HCT116 (cell line): Measurements from ENCODE around the gene TAT. TPM values are rescaled to one million over a fixed set of nuclear protein-coding genes. Genes with fewer than 3 reads are reported as not detected.
"Not testable (repeated sequence)": the region's sequence is repeated elsewhere in the genome, so short reads cannot be mapped to it uniquely, and the experiment has no call there.

Experiments used
- ATAC-seq: fragments of 200-7000 bp; cut with Tn5 transposase; 2 replicates; pipeline ENCODE4 v1.9.1; 2020; ENCODE audit warnings: mild to moderate bottlenecking, moderate library complexity
- BruUV-seq: library from RNA; stranded (reverse); fragments of 400-500 nt; replicated peaks from 2 replicates; lab custom pipeline; 2021; lab: Mats Ljungman, UMichigan
- CTCF ChIA-PET: fragments of 300-600 bp; sonication (Branson Sonifier 250); formaldehyde crosslinking; loops from one replicate; lab custom pipeline; 2021; ENCODE audit warnings: antibody characterized with exemption; lab: Charles Lee
- POLR2A ChIA-PET: fragments of 300-600, 350-600 bp; sonication (Branson Sonifier 250); formaldehyde crosslinking; loops from one replicate; lab custom pipeline; 2021; ENCODE audit warnings: antibody characterized with exemption; lab: Charles Lee
- RAD21 ChIA-PET, 2 experiments: fragments of 300-600 bp; sonication (Branson Sonifier 250); formaldehyde crosslinking; loops; one replicate each; lab custom pipeline; 2023; ENCODE audit warnings: low total read pairs in 2 of 2; ENCODE audit not compliant: uncharacterized antibody in 2 of 2, unreplicated experiment in 2 of 2, low non-redundant PET in 1 of 2; lab: Charles Lee
- DNase-seq: peaks from one replicate; pipeline ENCODE4 v3.0.0-alpha.2; 2010; ENCODE audit warnings: low read depth, low spot score
- H2AFZ ChIP-seq: fragments of 200-600 bp; shearing (Covaris generic), sonication (generic); 2 replicates; pipeline ENCODE4 v1.6.1; 2017; ENCODE audit warnings: low read depth, mixed run types, mixed read lengths, antibody characterized with exemption, low read length; ENCODE audit not compliant: poor library complexity, severe bottlenecking
- H3K27ac ChIP-seq: 2 replicates; pipeline ENCODE4 v1.5.1; 2012; ENCODE audit warnings: low read depth, low read length
- H3K27me3 ChIP-seq: fragments of 200-600 bp; sonication (generic); 2 replicates; pipeline ENCODE4 v1.6.1; 2016; ENCODE audit warnings: mixed run types, low read length, mixed read lengths; ENCODE audit not compliant: insufficient read depth
- H3K36me3 ChIP-seq, 2 experiments: fragments of 200-500 bp in 1 of 2; fragments of 200-600 bp in 1 of 2; sonication (Bioruptor generic) in 1 of 2; sonication (generic) in 1 of 2; 2 replicates each; pipeline versions ENCODE4 v1.5.1 to v1.6.1; 2014 to 2016; ENCODE audit warnings: low read length in 2 of 2, inconsistent platforms in 1 of 2, mixed read lengths in 1 of 2, mixed run types in 1 of 2; ENCODE audit not compliant: insufficient read depth in 2 of 2, control insufficient read depth in 1 of 2
- H3K4me1 ChIP-seq, 2 experiments: fragments of 200-600 bp in 1 of 2; sonication (generic) in 1 of 2; 2 replicates each; pipeline versions ENCODE4 v1.5.1 to v1.6.1; 2012 to 2017; ENCODE audit warnings: low read length in 2 of 2, inconsistent platforms in 1 of 2, mild to moderate bottlenecking in 1 of 2, mixed read lengths in 1 of 2, mixed run types in 1 of 2, moderate library complexity in 1 of 2; ENCODE audit not compliant: insufficient read depth in 2 of 2, control insufficient read depth in 1 of 2
- H3K4me2 ChIP-seq: fragments of 200-600 bp; sonication (generic); 2 replicates; pipeline ENCODE4 v1.6.1; 2017; ENCODE audit warnings: mixed run types, low read length, mixed read lengths
- H3K4me3 ChIP-seq, 2 experiments: fragments of 200-600 bp in 1 of 2; sonication (generic) in 1 of 2; replicated peaks in 1 of 2; 2 replicates each; pipeline ENCODE4 v1.5.1; 2011 to 2016; ENCODE audit warnings: low read length in 2 of 2, control low read depth in 1 of 2, low read depth in 1 of 2, mild to moderate bottlenecking in 1 of 2, mixed read lengths in 1 of 2, mixed run types in 1 of 2
- H3K79me2 ChIP-seq: fragments of 200-600 bp; sonication (generic); 2 replicates; pipeline ENCODE4 v1.6.1; 2017; ENCODE audit warnings: mild to moderate bottlenecking, mixed run types, low read length, moderate library complexity, mixed read lengths; ENCODE audit not compliant: insufficient read depth
- H3K9ac ChIP-seq: fragments of 200-600 bp; sonication (generic); 2 replicates; pipeline ENCODE4 v1.6.1; 2016; ENCODE audit warnings: low read length, mixed read lengths
- H3K9me2 ChIP-seq: fragments of 200-600 bp; sonication (generic), shearing (Covaris generic); 2 replicates; pipeline ENCODE4 v1.6.1; 2017; ENCODE audit warnings: mixed run types, mild to moderate bottlenecking, moderate library complexity; ENCODE audit not compliant: insufficient read depth
- H3K9me3 ChIP-seq, 2 experiments: fragments of 200-500 bp in 1 of 2; fragments of 200-600 bp in 1 of 2; sonication (Bioruptor generic) in 1 of 2; sonication (generic) in 1 of 2; 2 replicates each; pipeline ENCODE4 v1.6.1; 2014 to 2017; ENCODE audit warnings: low read length in 2 of 2, mixed read lengths in 2 of 2, inconsistent platforms in 1 of 2, low read depth in 1 of 2, mild to moderate bottlenecking in 1 of 2, mixed run types in 1 of 2, moderate library complexity in 1 of 2; ENCODE audit not compliant: control insufficient read depth in 1 of 2, insufficient read depth in 1 of 2
- H4K20me1 ChIP-seq: fragments of 200-600 bp; sonication (generic), shearing (Covaris generic); 2 replicates; pipeline ENCODE4 v1.6.1; 2017; ENCODE audit warnings: mixed run types, mild to moderate bottlenecking, moderate library complexity; ENCODE audit not compliant: insufficient read depth
- RAD21 ChIP-seq: IDR thresholded peaks from 2 replicates; pipeline ENCODE4 v1.6.1; 2012; ENCODE audit warnings: low read depth, mild to moderate bottlenecking
- ZFX ChIP-seq: fragments of 450-650 bp; IDR thresholded peaks from 2 replicates; pipeline ENCODE4 v1.6.1; 2017
- intact Hi-C: fragments of 100-400 bp; cut with micrococcal nuclease; formaldehyde crosslinking; loops from 2 replicates; pipeline ENCODE4 v1.10.0; 2022
- total RNA-seq: library from RNA; stranded (reverse); gene quantifications from one replicate; pipeline ENCODE4 v1.2.1, GENCODE V29; 2021; ENCODE audit not compliant: unreplicated experiment
- TF ChIP-seq, protein P1 (sequence below), 3 experiments: fragments of 200-600 bp in 1 of 3; sonication (generic) in 1 of 3; IDR thresholded peaks in 2 of 3; conservative IDR thresholded peaks in 1 of 3; 2 replicates each; pipeline ENCODE4 v1.5.1; 2012 to 2017; ENCODE audit warnings: low read depth in 2 of 3, low read length in 2 of 3, antibody characterized with exemption in 1 of 3, borderline replicate concordance in 1 of 3, control low read depth in 1 of 3, mild to moderate bottlenecking in 1 of 3, mixed read lengths in 1 of 3, mixed run types in 1 of 3, moderate library complexity in 1 of 3; ENCODE audit not compliant: insufficient read depth in 1 of 3

The TAT gene
- total RNA-seq, 1 experiment from 2014 or later = 0.91 TPM

DNA sequence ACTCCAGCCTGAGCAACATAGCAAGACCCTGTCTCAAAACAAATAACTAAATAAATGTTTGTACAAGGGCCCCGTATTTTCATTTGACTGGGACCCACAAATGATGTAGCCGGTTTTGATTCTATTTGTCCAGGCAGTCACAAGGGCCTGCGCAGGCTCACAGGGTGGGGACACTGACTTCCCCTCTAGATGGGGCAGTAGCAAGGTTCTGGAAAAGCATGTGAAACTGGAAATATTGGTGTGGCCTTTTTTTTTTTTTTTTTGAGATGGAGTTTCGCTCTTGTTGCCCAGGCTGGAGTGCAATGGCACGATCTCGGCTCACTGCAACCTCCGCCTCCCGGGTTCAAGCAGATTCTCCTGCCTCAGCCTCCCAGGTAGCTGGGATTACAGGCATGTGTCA, 38.1 kb upstream of the TAT start:
- BruUV-seq, H3K27ac ChIP-seq, H4K20me1 ChIP-seq, RAD21 ChIA-PET, DNase-seq, H3K79me2 ChIP-seq, POLR2A ChIA-PET, H3K9me2 ChIP-seq, H3K9me3 ChIP-seq, ATAC-seq, H3K9ac ChIP-seq, H2AFZ ChIP-seq, H3K27me3 ChIP-seq, H3K36me3 ChIP-seq, CTCF ChIA-PET, H3K4me2 ChIP-seq, H3K4me3 ChIP-seq: not testable (repeated sequence)
- intact Hi-C loops = loop anchor here (5.0 kb wide), 1 partner anchor 113 kb away; no protein-coding TSS in a partner anchor
- TF ChIP-seq, protein P1, sequence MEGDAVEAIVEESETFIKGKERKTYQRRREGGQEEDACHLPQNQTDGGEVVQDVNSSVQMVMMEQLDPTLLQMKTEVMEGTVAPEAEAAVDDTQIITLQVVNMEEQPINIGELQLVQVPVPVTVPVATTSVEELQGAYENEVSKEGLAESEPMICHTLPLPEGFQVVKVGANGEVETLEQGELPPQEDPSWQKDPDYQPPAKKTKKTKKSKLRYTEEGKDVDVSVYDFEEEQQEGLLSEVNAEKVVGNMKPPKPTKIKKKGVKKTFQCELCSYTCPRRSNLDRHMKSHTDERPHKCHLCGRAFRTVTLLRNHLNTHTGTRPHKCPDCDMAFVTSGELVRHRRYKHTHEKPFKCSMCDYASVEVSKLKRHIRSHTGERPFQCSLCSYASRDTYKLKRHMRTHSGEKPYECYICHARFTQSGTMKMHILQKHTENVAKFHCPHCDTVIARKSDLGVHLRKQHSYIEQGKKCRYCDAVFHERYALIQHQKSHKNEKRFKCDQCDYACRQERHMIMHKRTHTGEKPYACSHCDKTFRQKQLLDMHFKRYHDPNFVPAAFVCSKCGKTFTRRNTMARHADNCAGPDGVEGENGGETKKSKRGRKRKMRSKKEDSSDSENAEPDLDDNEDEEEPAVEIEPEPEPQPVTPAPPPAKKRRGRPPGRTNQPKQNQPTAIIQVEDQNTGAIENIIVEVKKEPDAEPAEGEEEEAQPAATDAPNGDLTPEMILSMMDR (IDR thresholded peaks at IDR 0.05 in 2 of 3, conservative IDR thresholded peaks at IDR 0.05 in 1 of 3; ENCODE audit: borderline replicate concordance in 1 of 3, insufficient read depth in 1 of 3, low read depth in 2 of 3, low read length in 2 of 3) = 0 out of 6 replicates have a peak, but pooled peaks of 1 of the 3 experiments have one; percentile 8
- peaks cover 0 to 14% of the 10 kb centered on the region in 2 experiments; a peak in 2 of 4 replicates for H3K4me1 ChIP-seq

DNA sequence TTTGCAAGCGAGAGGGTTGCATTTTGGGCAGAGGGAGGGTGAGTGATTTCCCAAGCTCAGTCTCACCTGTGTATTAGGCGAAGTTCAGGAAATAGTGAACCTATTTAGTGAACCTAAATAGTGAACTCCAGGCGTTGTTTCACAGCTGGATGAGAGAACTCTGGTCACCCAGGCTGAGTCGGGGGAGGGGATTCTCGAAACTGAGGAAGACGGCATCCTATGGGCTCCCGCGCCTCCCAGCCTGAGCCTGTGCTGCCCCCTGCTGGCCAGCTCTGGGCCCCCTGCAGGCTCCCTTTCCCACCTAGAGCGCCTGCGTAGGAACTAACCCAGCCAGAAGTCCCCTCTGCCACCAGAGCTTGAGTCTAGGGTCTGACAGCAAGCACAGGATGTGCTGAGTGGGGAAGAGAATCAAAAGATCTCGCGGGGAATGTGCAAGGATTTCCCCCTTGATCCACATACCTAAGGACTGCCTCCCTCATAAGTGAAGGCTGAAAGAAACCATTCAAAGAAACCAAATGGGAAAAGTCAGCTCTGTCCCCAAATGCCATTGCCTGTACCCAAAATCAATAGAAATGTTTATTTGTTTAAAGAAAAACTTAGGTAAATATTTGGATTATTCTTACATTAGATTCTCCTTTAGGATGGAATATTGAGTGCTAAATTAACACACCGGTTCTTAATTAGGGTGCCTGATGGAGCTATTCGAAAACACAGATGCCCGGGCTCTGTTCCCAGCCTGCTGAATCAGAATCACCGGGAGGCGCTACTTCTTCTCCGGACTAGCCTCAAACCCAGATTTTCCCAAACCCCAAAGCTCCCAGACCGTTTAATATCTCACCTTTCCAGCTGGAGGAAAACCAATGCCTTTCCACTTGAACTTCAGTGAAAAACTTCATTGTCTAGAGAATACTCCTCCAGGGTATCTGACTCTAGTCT, 34.3 kb upstream of the TAT start:
- Histone ChIP-seq H3K79me2 (no peaks in the 10 kb centered on the region), H3K36me3 (no peaks in the 10 kb centered on the region), H4K20me1 (no peaks in the 10 kb centered on the region), H2AFZ (peak overlapping the region; percentile 96), H3K27me3 (no peaks in the 10 kb centered on the region), H3K4me3 (peak overlapping the region; percentile 29 to 43), H3K4me1 (peaks cover 0 to 31% of the 10 kb centered on the region in 2 experiments; a peak in 2 of 4 replicates), H3K9me3 (no peaks in the 10 kb centered on the region), H3K9ac (no peak overlapping the region), H3K9me2 (no peaks in the 10 kb centered on the region), H3K27ac (no peak overlapping the region), H3K4me2 (peak overlapping the region; percentile 76)
- peak; percentile 59 for DNase-seq
- POLR2A ChIA-PET = interaction anchor here (1.3 to 2.2 kb wide), 4 partner anchors 15 to 185 kb away, joined by 3 to 13 read pairs (median 7); partner anchors contain the start of genes MARVELD3 and ZNF23
- BruUV-seq = no TSS peak
- no peak for TF ChIP-seq ZFX
- TF ChIP-seq, protein P1 (IDR thresholded peaks at IDR 0.05 in 2 of 3, conservative IDR thresholded peaks at IDR 0.05 in 1 of 3; ENCODE audit: borderline replicate concordance in 1 of 3, insufficient read depth in 1 of 3, low read depth in 2 of 3, low read length in 2 of 3) = peak; percentile 81 to 89 (median 84)
- peak; percentile 92 for TF ChIP-seq RAD21
- CTCF ChIA-PET = interaction anchor here (0.6 to 5.2 kb wide), 38 partner anchors 9 to 383 kb away, joined by 3 to 105 read pairs (median 5); partner anchors contain the start of gene MARVELD3
- intact Hi-C loops = loop anchor here (1.0 to 5.0 kb wide), 3 partner anchors 46 to 198 kb away; no protein-coding TSS in a partner anchor
- ATAC-seq = peak; percentile 93
- RAD21 ChIA-PET = interaction anchor here (0.5 to 1.3 kb wide), 5 partner anchors 8 to 347 kb away, joined by 3 to 8 read pairs (median 4); partner anchors contain the start of gene MARVELD3 (in 1 of the 2)
